Right kidney (tissue), 9 donors: ENCODE data around the gene ARHGAP10.

Source experiments
- DNase-seq: peaks from one replicate; pipeline ENCODE4 v3.0.0-alpha.2; 2016
- long read RNA-seq, 8 donors: transcript quantifications; one replicate each; lab custom pipeline, GENCODE V29; 2026

Gene ARHGAP10
- long read RNA-seq, donor 1, partial matches to known transcripts, result 0 of 7 reads
- long read RNA-seq, donor 1, other reads (novel, unspliced or antisense), result 0 of 7 reads
- long read RNA-seq, donor 2, partial matches to known transcripts, result 0 of 2 reads
- long read RNA-seq, donor 2, other reads (novel, unspliced or antisense), result 0 of 2 reads
- long read RNA-seq, donor 3, full-length matches to known transcripts, result 1 of 1 reads
- long read RNA-seq, donor 3, partial matches to known transcripts, result 0 of 1 reads
- long read RNA-seq, donor 3, other reads (novel, unspliced or antisense), result 0 of 1 reads
- long read RNA-seq, donor 4, partial matches to known transcripts, result 6 of 7 reads
- long read RNA-seq, donor 4, other reads (novel, unspliced or antisense), result 0 of 7 reads
- long read RNA-seq, donor 5, partial matches to known transcripts, result 14 of 17 reads
- long read RNA-seq, donor 5, other reads (novel, unspliced or antisense), result 0 of 17 reads
- long read RNA-seq, donor 6, partial matches to known transcripts, result 16 of 18 reads
- long read RNA-seq, donor 6, other reads (novel, unspliced or antisense), result 0 of 18 reads
- long read RNA-seq, donor 7, partial matches to known transcripts, result 5 of 10 reads
- long read RNA-seq, donor 7, other reads (novel, unspliced or antisense), result 0 of 10 reads
- long read RNA-seq, donor 8, partial matches to known transcripts, result 0 of 2 reads
- long read RNA-seq, donor 8, other reads (novel, unspliced or antisense), result 0 of 2 reads

DNA sequence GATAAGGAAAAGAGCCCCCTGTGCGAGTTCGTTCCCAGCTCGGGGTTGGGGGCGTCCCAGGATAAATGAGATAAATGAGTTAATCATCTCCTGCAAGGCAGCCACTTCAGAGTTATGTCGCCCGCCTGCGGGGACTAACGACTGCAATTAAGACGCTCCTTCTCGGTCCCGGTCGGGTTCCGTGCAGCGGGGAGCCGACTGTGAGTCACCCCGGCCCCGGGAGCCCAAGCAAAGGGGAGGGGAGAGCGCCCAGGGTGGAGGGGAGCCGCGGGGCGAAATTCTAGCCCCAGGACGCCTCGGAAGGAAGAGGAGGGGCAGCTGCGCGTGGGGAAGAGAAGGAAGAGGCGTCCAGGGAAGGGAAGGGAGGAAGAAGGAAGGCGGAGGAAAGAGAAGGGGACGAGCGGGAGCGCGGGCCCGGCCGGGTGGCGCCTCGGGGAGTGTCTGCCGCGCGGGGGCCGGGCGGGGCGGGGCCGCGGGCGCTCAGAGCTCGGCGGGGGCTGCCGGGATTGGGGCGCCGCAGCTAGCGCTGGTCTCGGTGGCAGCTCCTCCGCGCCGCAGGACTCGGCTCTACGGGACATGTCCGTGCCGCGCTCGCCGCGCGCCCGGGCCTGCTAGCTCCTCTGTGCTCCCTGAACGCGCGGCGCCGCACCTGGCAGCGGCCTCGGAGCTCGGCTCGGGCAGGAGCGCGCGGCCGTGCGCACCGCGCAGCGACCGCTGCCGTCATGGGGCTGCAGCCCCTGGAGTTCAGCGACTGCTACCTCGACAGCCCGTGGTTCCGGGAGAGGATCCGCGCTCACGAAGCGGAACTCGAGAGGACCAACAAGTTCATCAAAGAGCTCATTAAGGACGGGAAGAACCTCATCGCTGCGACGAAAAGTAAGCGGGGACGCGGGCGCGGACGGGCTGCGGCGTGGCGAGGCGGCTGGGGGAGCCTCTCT, at the start of gene ARHGAP10:
Gene ARHGAP10 (plus strand): TSS at position 509 of the 938 bp plus-strand sequence. CDS start 214 bp downstream, at position 723.
- DNase-seq, result peak; percentile 89

- DNase-seq, result no peak
Observed at GRCh38 chr4:147682755-147683154, 49.1 kb upstream of the ARHGAP10 start.

DNA sequence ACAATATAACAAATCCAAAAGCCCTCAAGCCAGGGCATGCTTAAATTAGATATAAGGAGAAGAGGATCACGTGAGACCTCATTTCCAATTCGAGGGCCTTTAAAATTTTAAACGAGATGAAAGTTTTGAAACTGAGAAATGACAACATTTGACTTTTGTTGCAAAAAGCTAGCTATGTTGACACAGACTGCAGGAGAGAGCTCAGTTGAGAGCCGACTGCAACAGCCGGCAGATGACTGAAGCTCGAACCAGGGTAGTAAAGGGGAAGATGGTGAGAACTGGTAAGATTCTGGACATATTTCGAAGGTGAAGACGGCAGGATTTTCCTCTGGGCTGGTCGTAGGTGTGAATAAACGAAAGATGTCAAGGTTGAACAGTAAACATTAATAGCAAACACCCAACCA, 48.7 kb upstream of the ARHGAP10 start:
- DNase-seq, result peak; percentile 50

- DNase-seq, result peak; percentile 94
Observed at GRCh38 chr4:147683717-147684700, 47.9 kb upstream of the ARHGAP10 start, which contains the start of gene PRMT9. Gene PRMT9 (minus strand): TSS chr4:147684163. CDS start chr4:147683987, 176 bp downstream.

- no peak for DNase-seq
Observed at GRCh38 chr4:147689067-147689466, 42.8 kb upstream of the ARHGAP10 start.

GRCh38 chr4:147691820-147692219, 40.1 kb upstream of the ARHGAP10 start:
- DNase-seq, result no peak

- DNase-seq, result no peak
Observed at GRCh38 chr4:147693218-147693617, 38.7 kb upstream of the ARHGAP10 start.

GRCh38 chr4:147696866-147697265, 35.0 kb upstream of the ARHGAP10 start:
- DNase-seq, result no peak

GRCh38 chr4:147704846-147705245, 27.0 kb upstream of the ARHGAP10 start:
- DNase-seq, result no peak

DNA sequence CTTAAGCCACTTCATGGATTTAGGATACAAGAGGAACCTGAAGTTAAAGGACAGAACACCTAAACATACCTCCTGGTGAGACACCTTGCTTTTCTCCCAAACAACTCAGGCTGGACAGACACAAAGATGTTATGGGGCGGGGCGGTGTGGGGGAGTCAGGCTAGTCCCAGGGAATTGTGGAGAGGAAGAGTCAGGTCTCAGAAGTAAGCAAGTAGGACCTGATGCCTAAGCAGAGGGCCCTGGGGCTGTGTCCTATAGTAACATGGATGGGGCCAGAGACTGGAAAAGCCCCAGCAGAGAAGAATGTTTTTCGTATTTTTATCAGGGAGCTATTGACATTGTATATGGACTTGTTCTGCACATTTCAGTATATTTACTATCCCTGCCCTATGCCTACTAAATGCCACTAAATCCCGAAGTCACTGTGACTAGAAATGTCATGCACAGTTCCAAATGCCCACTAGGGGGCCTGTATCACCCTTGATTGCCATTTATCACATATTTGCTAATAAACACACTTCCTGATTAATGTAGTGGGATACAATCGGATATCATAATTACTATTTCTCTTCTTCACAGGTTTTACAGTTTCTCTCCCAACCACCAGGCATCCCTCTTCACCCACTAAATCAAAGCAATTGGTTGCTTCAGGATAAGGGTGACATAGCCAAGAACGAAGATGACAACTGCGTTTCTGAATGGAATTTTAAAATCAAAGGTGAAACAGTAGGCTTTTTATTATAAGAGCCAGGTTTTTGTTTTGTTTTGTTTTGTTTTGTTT, 23.8 kb upstream of the ARHGAP10 start:
- peak; percentile 31 for DNase-seq

DNA sequence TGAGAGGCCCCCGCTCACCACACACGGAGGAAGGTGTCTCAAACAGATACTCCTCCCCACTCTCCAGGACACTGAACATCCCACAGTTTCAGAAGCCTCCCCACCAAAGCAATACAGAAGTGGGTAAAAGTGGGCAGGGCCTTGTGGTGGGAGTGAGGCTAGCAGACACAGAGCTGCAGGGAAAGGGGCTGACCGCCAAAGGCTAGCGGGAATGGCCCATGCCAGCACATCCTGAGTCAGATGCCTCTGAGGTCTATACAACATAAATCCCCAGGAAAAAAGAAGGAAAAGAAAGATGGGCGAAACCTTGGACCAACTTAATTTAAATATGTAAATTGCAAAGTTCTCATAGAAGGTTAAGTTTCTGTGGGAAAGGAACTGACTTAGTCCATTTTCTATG, 21.9 kb upstream of the ARHGAP10 start:
- DNase-seq, result no peak

- DNase-seq, result no peak
Observed at GRCh38 chr4:147714575-147715401, 17.1 kb upstream of the ARHGAP10 start.

DNA sequence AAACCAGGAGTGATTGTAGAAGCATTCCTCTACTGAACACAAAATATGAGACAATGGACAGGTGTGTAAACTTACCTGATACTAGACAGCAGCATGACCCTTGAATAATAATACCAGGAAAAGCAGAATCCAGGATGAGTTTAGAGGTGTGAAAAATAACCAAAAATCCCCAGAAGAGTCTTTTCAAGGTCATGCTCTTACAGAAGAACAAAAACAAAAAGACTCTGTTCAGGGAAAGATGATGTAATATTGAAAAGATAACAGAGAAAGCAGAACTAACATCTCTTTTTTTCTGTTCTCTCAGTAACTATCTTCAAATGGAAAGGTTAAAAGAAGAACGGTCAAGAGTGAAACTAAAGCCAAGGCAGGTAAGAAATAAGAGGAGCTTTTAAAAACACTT, 14.0 kb upstream of the ARHGAP10 start:
- no peak for DNase-seq

DNA sequence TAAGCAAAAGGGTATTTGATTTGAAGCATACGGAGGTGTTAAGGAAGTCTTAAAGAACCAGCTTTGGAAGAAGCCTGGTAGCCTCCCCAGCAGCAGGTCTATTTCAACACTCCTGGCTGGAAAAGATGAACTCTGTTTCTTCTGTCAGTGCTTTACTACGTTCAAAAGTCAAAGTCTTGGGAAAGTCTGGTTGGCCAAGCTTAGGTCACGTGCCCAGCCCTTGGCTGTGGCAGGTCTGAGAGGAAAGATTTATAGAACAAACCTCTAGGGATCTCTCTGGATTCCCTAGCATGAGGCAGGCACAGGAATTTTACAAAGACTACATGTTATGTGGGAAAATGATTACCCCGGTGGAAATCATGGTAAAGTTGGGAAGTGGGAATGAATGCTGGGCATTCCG, 8.6 kb upstream of the ARHGAP10 start:
- DNase-seq, result peak; percentile 12

DNA sequence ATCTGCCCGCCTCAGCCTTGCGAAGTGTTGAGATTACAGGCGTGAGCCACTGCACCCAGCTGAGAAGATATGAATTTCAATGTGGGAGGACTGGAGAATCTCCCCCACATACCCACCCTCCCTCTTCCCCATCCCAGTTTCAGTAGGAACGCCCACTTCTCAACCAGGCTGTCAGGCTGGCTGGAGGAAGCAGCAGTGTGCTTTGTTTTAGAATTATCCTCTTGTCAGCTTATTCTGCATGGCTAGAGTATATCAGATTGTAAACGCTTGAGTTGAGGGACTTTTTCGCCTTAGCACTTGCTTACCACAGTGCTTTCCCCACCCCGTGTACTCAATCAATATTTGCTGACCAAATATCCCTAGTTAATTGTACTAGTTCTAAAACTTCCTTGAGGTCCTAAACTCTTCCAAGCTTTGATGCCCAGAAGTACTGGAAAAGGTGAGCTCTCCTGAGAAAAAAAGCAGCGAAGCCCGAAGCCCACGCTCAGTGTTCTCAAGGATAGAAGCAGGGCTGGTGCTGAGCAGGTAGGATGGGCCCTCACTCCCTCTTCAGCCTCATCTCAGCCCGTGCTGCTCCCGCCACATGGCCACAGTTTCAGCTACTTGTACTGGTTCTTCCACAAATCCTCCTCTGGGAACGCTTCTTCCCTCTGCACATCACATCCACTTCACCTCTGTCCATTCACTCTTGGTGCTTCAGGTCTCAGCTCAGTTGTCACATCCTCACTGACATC, 7.3 kb upstream of the ARHGAP10 start:
- no peak for DNase-seq

DNA sequence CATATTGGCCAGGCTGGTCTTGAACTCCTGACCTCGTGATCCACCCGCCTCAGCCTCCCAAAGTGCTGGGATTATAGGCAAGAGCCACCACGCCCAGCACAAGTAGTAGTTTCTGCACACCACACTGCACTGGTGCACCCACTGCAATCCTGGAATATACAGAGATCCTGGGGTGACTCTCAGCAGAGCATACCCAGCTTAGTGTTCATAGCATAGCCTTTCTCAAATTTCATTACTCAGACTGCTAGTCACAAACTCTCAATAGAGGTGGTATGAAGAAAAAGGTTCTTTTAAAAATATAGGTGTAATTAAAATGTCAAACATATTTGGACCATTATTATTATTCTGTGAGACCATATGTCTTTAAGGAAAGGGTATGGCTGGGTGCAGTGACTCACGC, 6.2 kb upstream of the ARHGAP10 start:
- DNase-seq, result no peak

DNA sequence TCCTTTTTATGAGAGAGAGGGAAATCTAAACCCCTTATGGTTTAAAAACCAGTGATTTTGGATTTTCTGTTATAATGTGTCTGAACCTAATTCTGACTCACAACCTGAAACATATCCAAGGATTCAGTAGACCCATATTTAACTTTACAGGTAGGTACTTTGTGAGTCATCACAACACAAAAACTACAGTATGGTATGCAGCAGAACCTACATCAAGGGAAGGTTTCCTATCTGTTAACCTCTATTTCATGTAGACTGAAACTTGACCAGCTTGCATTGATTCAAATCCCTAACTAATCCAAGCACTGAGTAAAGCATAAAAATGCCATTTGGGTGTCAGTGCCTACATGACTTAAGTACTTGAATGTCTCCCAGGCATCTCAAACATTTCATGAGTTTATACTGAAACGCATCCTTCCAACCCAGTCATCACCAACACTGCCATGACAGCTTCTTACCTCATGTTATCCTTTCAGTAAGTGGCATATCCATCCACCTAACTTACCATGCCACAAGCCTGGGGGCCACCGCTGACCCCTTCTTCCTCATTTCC, 4.3 kb upstream of the ARHGAP10 start:
- DNase-seq, result no peak

DNA sequence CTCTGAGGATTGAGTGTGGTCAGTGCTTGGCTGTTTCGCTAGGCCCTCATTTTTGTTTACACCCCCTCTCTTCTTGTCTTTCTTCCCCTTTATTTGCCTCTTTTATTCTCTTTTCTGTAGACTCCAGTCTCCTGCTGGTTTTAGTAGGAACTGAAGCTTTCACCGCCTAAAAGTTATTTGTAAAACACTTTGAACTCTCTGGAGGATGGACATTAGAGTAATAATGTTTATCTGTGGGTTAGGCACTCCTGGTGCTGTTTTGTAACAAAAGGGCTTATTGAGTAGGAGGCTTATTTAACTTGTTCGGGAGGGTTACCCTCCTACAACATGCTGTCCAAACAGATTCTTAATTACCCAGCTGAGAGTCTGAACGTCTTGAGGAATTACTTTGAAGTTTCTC, 1.6 kb upstream of the ARHGAP10 start:
- DNase-seq, result no peak
